ENCODE measurements around the gene ZNF148.

The ZNF148 gene

DNA sequence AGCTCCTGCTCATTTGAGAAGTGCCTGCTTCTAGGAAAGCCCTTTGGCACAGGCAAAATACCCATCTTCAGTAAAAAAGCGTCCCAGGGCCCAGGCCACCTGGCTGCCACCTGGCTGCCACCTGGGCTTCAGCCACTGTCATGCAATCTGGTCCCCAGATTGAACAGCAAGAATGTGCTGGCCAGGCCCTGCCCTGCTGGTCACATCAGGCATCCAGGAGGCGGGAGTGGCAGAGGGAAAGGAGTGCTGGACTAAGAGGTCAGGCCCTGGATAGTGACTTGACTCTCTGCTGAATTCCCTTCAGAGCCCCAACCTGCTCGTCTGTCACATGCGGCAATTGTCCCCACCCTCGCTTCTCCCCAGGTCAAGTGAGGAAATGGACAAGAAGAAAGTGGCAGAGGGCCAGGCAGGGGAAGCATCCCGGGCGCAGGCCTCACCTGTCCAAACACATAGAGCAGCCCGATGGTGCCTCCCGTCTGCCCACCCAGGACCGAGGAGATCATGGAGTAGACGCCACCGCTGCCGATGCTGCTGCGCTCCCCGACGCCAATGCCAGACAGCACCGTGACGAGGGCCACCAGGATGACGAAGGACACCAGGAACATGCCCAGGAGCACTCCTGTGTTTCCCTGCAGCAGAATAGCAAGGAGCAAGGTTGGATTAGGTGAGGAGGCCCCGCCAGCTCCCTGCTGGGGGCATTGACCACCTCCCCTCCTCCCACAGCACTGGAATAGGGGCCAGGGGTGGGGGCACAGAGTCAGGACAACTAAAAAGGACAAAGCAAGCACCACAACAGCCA lies 188.1 kb downstream of the ZNF148 start:
- no peak for FAIRE-seq

DNA sequence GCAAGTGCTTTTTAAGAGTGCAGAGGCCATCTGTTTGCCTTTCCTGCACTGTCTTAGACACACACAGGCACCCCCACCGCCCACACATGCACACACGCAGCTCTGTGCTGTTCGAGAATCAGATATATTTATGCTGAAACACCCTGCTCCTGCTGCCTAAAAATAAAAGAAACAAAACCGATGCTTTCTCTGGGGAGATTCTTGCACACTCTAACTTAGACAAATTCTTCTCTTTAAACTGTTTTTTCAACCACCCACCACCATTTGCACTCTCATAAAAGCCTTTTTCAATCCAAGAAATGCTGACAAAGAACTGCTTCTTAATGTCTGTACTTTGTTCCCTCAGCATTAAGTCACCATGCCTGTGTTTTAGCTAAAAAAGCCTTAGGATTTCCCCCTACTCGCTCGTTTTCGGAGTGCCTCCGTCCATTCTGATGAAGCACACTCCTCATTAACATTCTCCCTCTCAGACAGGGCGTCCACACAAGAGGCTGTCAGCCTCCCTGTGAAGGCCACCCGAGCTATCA lies 188.8 kb downstream of the ZNF148 start:
- FAIRE-seq, result no peak

DNA sequence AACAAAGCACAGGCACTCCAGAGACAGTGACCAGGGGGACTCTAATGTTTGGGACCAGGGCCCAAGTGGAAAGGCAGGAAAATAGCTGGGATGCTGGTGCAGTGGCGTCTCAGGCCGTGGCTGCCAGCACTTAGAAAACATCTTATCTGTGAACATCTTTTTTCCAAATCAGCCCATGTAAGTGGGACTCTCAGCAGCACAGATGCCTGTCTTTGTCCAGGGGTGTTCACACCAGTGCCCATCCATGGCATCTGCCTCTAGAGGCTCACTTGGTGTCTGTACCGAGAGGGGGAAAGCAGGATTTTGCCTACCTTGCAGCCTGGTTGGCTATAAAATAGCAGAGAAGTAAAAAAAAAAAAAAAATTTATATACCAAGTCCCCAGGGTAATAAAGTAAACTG lies 189.3 kb downstream of the ZNF148 start:
- FAIRE-seq, result no peak

- no peak for FAIRE-seq
These were observed 195.3 kb downstream of the ZNF148 start for GRCh38 chr3:125179884-125180240.

- no peak for FAIRE-seq
These were observed 195.8 kb downstream of the ZNF148 start for GRCh38 chr3:125179143-125179883.

- no peak for FAIRE-seq
These were observed 197.4 kb downstream of the ZNF148 start for GRCh38 chr3:125177746-125178145.
